HT-29 (cell line): ENCODE data around the gene CDKAL1. TPM values are rescaled to one million over a fixed set of nuclear protein-coding genes. Genes with fewer than 3 reads are reported as not detected.
A peak's percentile ranks its signal among the peaks of the same experiment; 100 is the strongest.
"Not testable (repeated sequence)": the region's sequence is repeated elsewhere in the genome, so short reads cannot be mapped to it uniquely, and the experiment has no call there.

Experiments
- DNase-seq: peaks from one replicate; pipeline ENCODE4 v3.0.0-alpha.2; 2015; ENCODE audit warnings: low spot score
- total RNA-seq: library from RNA; depleted of rRNA; stranded (reverse); fragments of >200 nt; shearing (Covaris generic); gene quantifications from 2 replicates; pipeline ENCODE4 v1.2.3, GENCODE V29; 2014

Gene CDKAL1
- total RNA-seq, 1 experiment from 2014 or later = 9.8 TPM

- no peak for DNase-seq
Measured at GRCh38 chr6:21238208-21238607, 704.0 kb downstream of the CDKAL1 start.

- DNase-seq = no peak
Measured at GRCh38 chr6:21240709-21241108, 706.5 kb downstream of the CDKAL1 start.

GRCh38 chr6:21241231-21242130 lies 707.2 kb downstream of the CDKAL1 start:
- DNase-seq = no peak

- DNase-seq = no peak
Measured at GRCh38 chr6:21244897-21245470, 710.7 kb downstream of the CDKAL1 start.

- no peak for DNase-seq
Measured at GRCh38 chr6:21245488-21245887, 711.2 kb downstream of the CDKAL1 start.

- DNase-seq = no peak
Measured at GRCh38 chr6:21246075-21246474, 711.8 kb downstream of the CDKAL1 start.

GRCh38 chr6:21254460-21254859 lies 720.2 kb downstream of the CDKAL1 start:
- not testable (repeated sequence) for DNase-seq

- DNase-seq = no peak
Measured at GRCh38 chr6:21256197-21256596, 721.9 kb downstream of the CDKAL1 start.

GRCh38 chr6:21257125-21257524 lies 722.9 kb downstream of the CDKAL1 start:
- DNase-seq = no peak

- no peak for DNase-seq
Measured at GRCh38 chr6:21258665-21259064, 724.4 kb downstream of the CDKAL1 start.

- no peak for DNase-seq
Measured at GRCh38 chr6:21259660-21260059, 725.4 kb downstream of the CDKAL1 start.

- no peak for DNase-seq
Measured at GRCh38 chr6:21262504-21262903, 728.2 kb downstream of the CDKAL1 start.

- peak; percentile 57 for DNase-seq
Measured at GRCh38 chr6:21263531-21264287, 729.5 kb downstream of the CDKAL1 start.

GRCh38 chr6:21264288-21265033 lies 730.2 kb downstream of the CDKAL1 start:
- DNase-seq = peak; percentile 61

- DNase-seq = no peak
Measured at GRCh38 chr6:21265034-21265729, 730.9 kb downstream of the CDKAL1 start.

- DNase-seq = peak; percentile 33
Measured at GRCh38 chr6:21265730-21266044, 731.4 kb downstream of the CDKAL1 start.

- DNase-seq = no peak
Measured at GRCh38 chr6:21270636-21271201, 736.5 kb downstream of the CDKAL1 start.

GRCh38 chr6:21271428-21272155 lies 737.3 kb downstream of the CDKAL1 start:
- DNase-seq = no peak

GRCh38 chr6:21273451-21273850 lies 739.2 kb downstream of the CDKAL1 start:
- DNase-seq = no peak

GRCh38 chr6:21274851-21275250 lies 740.6 kb downstream of the CDKAL1 start:
- no peak for DNase-seq
